ENCODE measurements around the gene GJD3. TPM values are rescaled to one million over a fixed set of nuclear protein-coding genes. Genes with fewer than 3 reads are reported as not detected.
"Not testable (repeated sequence)": the region's sequence is repeated elsewhere in the genome, so short reads cannot be mapped to it uniquely, and the experiment has no call there.

Gene GJD3
- total RNA-seq, 2 donors from 2014 or later = not detected

GRCh38 chr17:40404003-40404402, 39.5 kb upstream of the GJD3 start:
- Mint-ChIP-seq H3K36me3 (ENCODE audit: low read depth) (peaks cover 74% of the 10 kb centered on the region), H3K27me3 (ENCODE audit: insufficient read depth) (no peaks in the 10 kb centered on the region), H3K4me1 (no peaks in the 10 kb centered on the region), H3K9me3 (no peaks in the 10 kb centered on the region), H3K4me3 (no peak overlapping the region), H3K27ac (no peak overlapping the region)
- no peaks in the 10 kb centered on the region for H3K27me3 ChIP-seq (ENCODE audit: control insufficient read depth, insufficient read depth, low read length, poor library complexity, severe bottlenecking)
- H3K36me3 ChIP-seq (ENCODE audit: control insufficient read depth, insufficient read depth, low read length) = peaks cover 89% of the 10 kb centered on the region
- H3K4me1 ChIP-seq (ENCODE audit: control insufficient read depth, insufficient read depth, low read length) = no peaks in the 10 kb centered on the region
- WGBS, 2 experiments (ENCODE audit: insufficient coverage in 1 of 2, insufficient read length in 1 of 2) = 95 to 97% methylated on average over 2 to 3 of the region's 3 CpGs
- H3K27ac ChIP-seq (ENCODE audit: low read depth, low read length) = no peak overlapping the region
- H3K4me3 ChIP-seq (ENCODE audit: low read length) = no peak overlapping the region
- TF ChIP-seq CTCF (conservative IDR thresholded peaks at IDR 0.05) = no peak
- DNase-seq = no peak
- H3K9me3 ChIP-seq (ENCODE audit: control insufficient read depth, low read length) = no peaks in the 10 kb centered on the region
- no peak overlapping the region for H3K9ac ChIP-seq (ENCODE audit: extremely low read depth, low read length, poor library complexity, severe bottlenecking)

- peaks cover 80% of the 10 kb centered on the region for H3K36me3 Mint-ChIP-seq (ENCODE audit: low read depth)
- no peak for TF ChIP-seq CTCF (conservative IDR thresholded peaks at IDR 0.05)
- 88 to 95% methylated on average over 1 of the region's 1 CpG for WGBS, 2 experiments (ENCODE audit: insufficient coverage in 1 of 2, insufficient read length in 1 of 2)
Observed at GRCh38 chr17:40402668-40403067, 38.1 kb upstream of the GJD3 start.

GRCh38 chr17:40399185-40399584, 34.6 kb upstream of the GJD3 start:
- H3K27me3 Mint-ChIP-seq (ENCODE audit: insufficient read depth) = no peaks in the 10 kb centered on the region
- no peaks in the 10 kb centered on the region for H3K4me1 Mint-ChIP-seq
- H3K36me3 Mint-ChIP-seq (ENCODE audit: low read depth) = peaks cover 73% of the 10 kb centered on the region
- Histone ChIP-seq H3K36me3 (ENCODE audit: control insufficient read depth, insufficient read depth, low read length) (peaks cover 99% of the 10 kb centered on the region), H3K4me1 (ENCODE audit: control insufficient read depth, insufficient read depth, low read length) (no peaks in the 10 kb centered on the region), H3K9me3 (ENCODE audit: control insufficient read depth, low read length) (no peaks in the 10 kb centered on the region), H3K27ac (ENCODE audit: low read depth, low read length) (no peak overlapping the region), H3K27me3 (ENCODE audit: control insufficient read depth, insufficient read depth, low read length, poor library complexity, severe bottlenecking) (no peaks in the 10 kb centered on the region), H3K4me3 (ENCODE audit: low read length) (no peak overlapping the region), H3K9ac (ENCODE audit: extremely low read depth, low read length, poor library complexity, severe bottlenecking) (no peak overlapping the region)
- 85 to 97% methylated on average over 3 to 4 of the region's 4 CpGs for WGBS, 2 experiments (ENCODE audit: insufficient coverage in 1 of 2, insufficient read length in 1 of 2)
- TF ChIP-seq CTCF (conservative IDR thresholded peaks at IDR 0.05) = peak; percentile 78
- no peak for DNase-seq
- no peaks in the 10 kb centered on the region for H3K9me3 Mint-ChIP-seq
- H3K4me3 Mint-ChIP-seq = no peak overlapping the region
- no peak overlapping the region for H3K27ac Mint-ChIP-seq

More at GRCh38 chr17:40402668-40403067, 38.1 kb upstream of the GJD3 start:
- no peak overlapping the region for H3K9ac ChIP-seq (ENCODE audit: extremely low read depth, low read length, poor library complexity, severe bottlenecking)
- DNase-seq = no peak
- no peaks in the 10 kb centered on the region for H3K4me1 ChIP-seq (ENCODE audit: control insufficient read depth, insufficient read depth, low read length)
- no peaks in the 10 kb centered on the region for H3K9me3 ChIP-seq (ENCODE audit: control insufficient read depth, low read length)
- H3K27me3 ChIP-seq (ENCODE audit: control insufficient read depth, insufficient read depth, low read length, poor library complexity, severe bottlenecking) = no peaks in the 10 kb centered on the region
- Mint-ChIP-seq H3K4me1 (no peaks in the 10 kb centered on the region), H3K27ac (no peak overlapping the region), H3K9me3 (no peaks in the 10 kb centered on the region), H3K27me3 (ENCODE audit: insufficient read depth) (no peaks in the 10 kb centered on the region), H3K4me3 (no peak overlapping the region)
- H3K4me3 ChIP-seq (ENCODE audit: low read length) = no peak overlapping the region
- H3K27ac ChIP-seq (ENCODE audit: low read depth, low read length) = no peak overlapping the region
- peaks cover 92% of the 10 kb centered on the region for H3K36me3 ChIP-seq (ENCODE audit: control insufficient read depth, insufficient read depth, low read length)

- H3K9me3 Mint-ChIP-seq, H3K27ac Mint-ChIP-seq: not testable (repeated sequence)
- peaks cover 44% of the 10 kb centered on the region for H3K36me3 ChIP-seq (ENCODE audit: control insufficient read depth, insufficient read depth, low read length)
Observed at GRCh38 chr17:40386555-40386954, 22.0 kb upstream of the GJD3 start.

More at GRCh38 chr17:40386555-40386954, 22.0 kb upstream of the GJD3 start:
- not testable (repeated sequence) for H3K9me3 ChIP-seq (ENCODE audit: control insufficient read depth, low read length); H3K27me3 ChIP-seq (ENCODE audit: control insufficient read depth, insufficient read depth, low read length, poor library complexity, severe bottlenecking); H3K4me1 ChIP-seq (ENCODE audit: control insufficient read depth, insufficient read depth, low read length); H3K27me3 Mint-ChIP-seq (ENCODE audit: insufficient read depth); H3K4me3 Mint-ChIP-seq; H3K4me3 ChIP-seq (ENCODE audit: low read length); H3K27ac ChIP-seq (ENCODE audit: low read depth, low read length); H3K9ac ChIP-seq (ENCODE audit: extremely low read depth, low read length, poor library complexity, severe bottlenecking); H3K4me1 Mint-ChIP-seq
- peak; percentile 24 for DNase-seq
- 94 to 96% methylated on average over 3 of the region's 3 CpGs for WGBS, 2 experiments (ENCODE audit: insufficient coverage in 1 of 2, insufficient read length in 1 of 2)
- H3K36me3 Mint-ChIP-seq (ENCODE audit: low read depth) = peaks cover 37% of the 10 kb centered on the region
